K562 (cell line): ENCODE data around the gene NR1D1. TPM values are rescaled to one million over a fixed set of nuclear protein-coding genes. Genes with fewer than 3 reads are reported as not detected.

Experiments used
- ATAC-seq: fragments of 200-7000 bp; cut with Tn5 transposase; 3 replicates; pipeline ENCODE4 v1.9.1; 2020; ENCODE audit warnings: moderate library complexity
- BruUV-seq: library from RNA; stranded (reverse); fragments of 400-500 nt; replicated peaks from 2 replicates; lab custom pipeline; 2021; lab: Mats Ljungman, UMichigan
- CTCF ChIA-PET: fragments of 300-600 bp; formaldehyde crosslinking; extraction: SDS; loops from one replicate; lab custom pipeline; 2021; ENCODE audit warnings: low intra/inter-chr PET ratio; lab: Yijun Ruan, JAX
- POLR2A ChIA-PET: fragments of 300-600, 350-650 bp; sonication (Branson Sonifier 250); formaldehyde crosslinking; extraction: SDS; loops from one replicate; lab custom pipeline; 2021; ENCODE audit warnings: antibody characterized with exemption, inconsistent platforms; lab: Yijun Ruan, JAX
- DNase-seq, 4 experiments: peaks; one replicate each; pipeline versions ENCODE4 v3.0.0 to v3.0.0-alpha.2; 2011 to 2018; ENCODE audit warnings: low spot score in 3 of 4, mixed read lengths in 3 of 4; ENCODE audit errors: extremely low read depth in 1 of 4
- FAIRE-seq: peaks from 2 replicates; lab custom pipeline; 2011; peaks lifted over from hg19 to GRCh38; lab: Jason Lieb, UNC
- H2AFZ ChIP-seq: 2 replicates; pipeline ENCODE4 v1.6.0; 2011; ENCODE audit warnings: low read depth, low read length, control low read depth, inconsistent platforms
- H3K27ac ChIP-seq: fragments of 200-600 bp; 3 replicates; pipeline ENCODE4 v1.8.0; 2011; ENCODE audit warnings: low read depth, mild to moderate bottlenecking, control low read depth, inconsistent platforms, low read length, moderate library complexity, mixed read lengths; ENCODE audit errors: extremely low read depth
- H3K27me3 ChIP-seq, 2 experiments: fragments of 300-600 bp in 1 of 2; 2 replicates in 1 of 2; 3 replicates in 1 of 2; pipeline versions ENCODE4 v1.6.0 to v1.8.0; 2011; ENCODE audit warnings: inconsistent platforms in 2 of 2, low read length in 2 of 2, mild to moderate bottlenecking in 1 of 2, mixed read lengths in 1 of 2, moderate library complexity in 1 of 2; ENCODE audit not compliant: control insufficient read depth in 2 of 2, insufficient read depth in 2 of 2
- H3K36me3 ChIP-seq: fragments of 300-600 bp; 3 replicates; pipeline ENCODE4 v1.8.0; 2011; ENCODE audit warnings: mild to moderate bottlenecking, low read length, inconsistent platforms; ENCODE audit not compliant: control insufficient read depth, insufficient read depth
- H3K4me1 ChIP-seq, 2 experiments: fragments of 200-600 bp in 1 of 2; replicated peaks in 1 of 2; 2 replicates in 1 of 2; 3 replicates in 1 of 2; pipeline versions ENCODE4 v1.5.1 to v1.8.0; 2011; ENCODE audit warnings: inconsistent platforms in 2 of 2, low read length in 2 of 2, mild to moderate bottlenecking in 1 of 2, mixed read lengths in 1 of 2, moderate library complexity in 1 of 2; ENCODE audit not compliant: control insufficient read depth in 2 of 2, insufficient read depth in 2 of 2
- H3K4me2 ChIP-seq: 2 replicates; pipeline ENCODE4 v1.6.1; 2011; ENCODE audit warnings: low read length, control low read depth, inconsistent platforms, mixed read lengths; ENCODE audit not compliant: insufficient read depth
- H3K4me3 ChIP-seq: fragments of 200-600 bp; sonication (generic), shearing (Covaris generic); 2 replicates; pipeline ENCODE4 v1.5.1; 2016; ENCODE audit warnings: control low read depth, inconsistent platforms
- H3K79me2 ChIP-seq: fragments of 200-600 bp; 3 replicates; pipeline ENCODE4 v1.8.0; 2011; ENCODE audit warnings: low read length, inconsistent platforms; ENCODE audit not compliant: control insufficient read depth, insufficient read depth
- H3K9ac ChIP-seq, 2 experiments: 2 replicates each; pipeline versions ENCODE4 v1.6.0 to v1.6.1; 2011; ENCODE audit warnings: low read depth in 2 of 2, low read length in 2 of 2, control low read depth in 1 of 2, inconsistent platforms in 1 of 2, mild to moderate bottlenecking in 1 of 2, mixed read lengths in 1 of 2; ENCODE audit not compliant: insufficient read depth in 1 of 2
- H3K9me1 ChIP-seq: one replicate; pipeline ENCODE4 v1.6.0; 2011; ENCODE audit warnings: inconsistent platforms, mild to moderate bottlenecking, low read length, moderate library complexity; ENCODE audit not compliant: control insufficient read depth, insufficient read depth
- H3K9me3 ChIP-seq: replicated peaks from 2 replicates; pipeline ENCODE4 v1.5.1; 2011; ENCODE audit warnings: low read depth, low read length, inconsistent platforms; ENCODE audit not compliant: control insufficient read depth, insufficient read depth
- H4K20me1 ChIP-seq: replicated peaks from 2 replicates; pipeline ENCODE4 v1.6.1; 2011; ENCODE audit warnings: low read length, inconsistent platforms, mixed read lengths; ENCODE audit not compliant: control insufficient read depth, insufficient read depth
- C11orf30 ChIP-seq: fragments of 450-650 bp; IDR thresholded peaks from 2 replicates; pipeline ENCODE4 v1.6.1; 2016; ENCODE audit warnings: low read depth, mild to moderate bottlenecking
- CXXC5 ChIP-seq: fragments of 250-450 bp; sonication (Bioruptor Pico); IDR thresholded peaks from 2 replicates; pipeline ENCODE4 v1.8.0; 2022; ENCODE audit warnings: inconsistent platforms, mild to moderate bottlenecking, moderate library complexity
- FOXJ2 ChIP-seq: fragments of 200-800 bp; sonication (Bioruptor generic); IDR thresholded peaks from 2 replicates; pipeline ENCODE4 v1.6.1; 2016; ENCODE audit warnings: missing genetic modification characterization, missing compliant biosample characterization
- FOXP1 ChIP-seq: sonication (generic); formaldehyde crosslinking; IDR thresholded peaks from 2 replicates; pipeline ENCODE4 v1.8.0; 2022; ENCODE audit warnings: mild to moderate bottlenecking, missing genetic modification reagents
- HSF4 ChIP-seq: fragments of 250-450 bp; sonication (Bioruptor Pico); IDR thresholded peaks from 2 replicates; pipeline ENCODE4 v2.1.2; 2022; ENCODE audit warnings: mild to moderate bottlenecking, moderate library complexity, borderline replicate concordance
- MAZ ChIP-seq, 2 experiments: fragments of 450-650 bp in 1 of 2; sonication (generic) in 1 of 2; formaldehyde crosslinking; IDR thresholded peaks in 1 of 2; conservative IDR thresholded peaks in 1 of 2; 2 replicates each; pipeline versions ENCODE4 v1.4.0 to v1.5.0; 2020; ENCODE audit warnings: mild to moderate bottlenecking in 1 of 2, missing genetic modification reagents in 1 of 2
- ZNF12 ChIP-seq: sonication (generic); formaldehyde crosslinking; IDR thresholded peaks from 2 replicates; pipeline ENCODE4 v1.4.0; 2020; ENCODE audit warnings: mild to moderate bottlenecking, missing genetic modification reagents
- ZNF175 ChIP-seq: fragments of 200-800 bp; sonication (Bioruptor generic); IDR thresholded peaks from 2 replicates; pipeline ENCODE4 v1.6.1; 2016; ENCODE audit warnings: low read depth, mild to moderate bottlenecking, missing genetic modification characterization, missing compliant biosample characterization
- whole genome bisulfite sequencing: fragments of 100-300 bp; shearing (Covaris generic); methylation state at CpG from one replicate; pipeline ENCODE4 v1.1.6; 2016; ENCODE audit warnings: low coverage, mixed read lengths; ENCODE audit not compliant: insufficient coverage; ENCODE audit errors: missing lambda C conversion rate; 5-methylcytosine and 5-hydroxymethylcytosine counted together
- in situ Hi-C: fragments of 300-500 bp; cut with MboI; formaldehyde crosslinking; loops from 4 replicates; pipeline ENCODE4 v1.15.0; 2018; ENCODE audit warnings: inconsistent platforms, mixed read lengths
- intact Hi-C: fragments of 100-400 bp; cut with micrococcal nuclease; formaldehyde crosslinking; loops from 2 replicates; pipeline ENCODE4 v1.14.2; 2022
- polyA plus RNA-seq, 8 experiments: library from polyadenylated mRNA; depleted of rRNA in 4 of 8; stranded (reverse) in 5 of 8; unstranded in 3 of 8; fragments of >200 nt; fragmentation: Nextera tagmentation in 2 of 8; fragmentation: Illumina TruSeq in 1 of 8; extraction: Ambion mirVana in 2 of 8; extraction: Trizol in 1 of 8; gene quantifications; 2 replicates each; pipeline versions ENCODE4 v1.2.1 to v1.2.3, GENCODE V29; 2011 to 2014; ENCODE audit warnings: inconsistent platforms in 1 of 8, missing spikeins in 1 of 8
- total RNA-seq, 7 experiments: library from RNA; depleted of rRNA in 6 of 7; stranded (reverse); fragments of >200 nt in 6 of 7; fragmentation: Illumina TruSeq in 2 of 7; extraction: Trizol in 2 of 7; gene quantifications; 2 replicates each; pipeline versions ENCODE4 v1.2.1 to v1.2.3, GENCODE V29; 2011 to 2021; ENCODE audit warnings: low replicate concordance in 1 of 7
- TF ChIP-seq, protein P1 (sequence below): fragments of 200-800 bp; sonication (Bioruptor generic); IDR thresholded peaks from 2 replicates; pipeline ENCODE4 v1.6.1; 2017; ENCODE audit warnings: missing genetic modification characterization, missing compliant biosample characterization
- TF ChIP-seq, protein P2 (sequence below): fragments of 450-650 bp; IDR thresholded peaks from 2 replicates; pipeline ENCODE4 v1.6.1; 2016; ENCODE audit warnings: borderline replicate concordance
- TF ChIP-seq, protein P3 (sequence below): fragments of 250-450 bp; sonication (Bioruptor Pico); IDR thresholded peaks from 2 replicates; pipeline ENCODE4 v1.8.0; 2022; ENCODE audit warnings: inconsistent platforms
- TF ChIP-seq, protein P4 (sequence below): fragments of 450-650 bp; formaldehyde crosslinking; IDR thresholded peaks from 2 replicates; pipeline ENCODE4 v1.4.0; 2022; ENCODE audit warnings: missing genetic modification characterization

Gene NR1D1
- total and polyA plus RNA-seq, 9 of the 15 experiments (the other 6 are each of a cell fraction or from before 2014, with no cell fraction given) = 0.25 to 7.7 (median 0.65) TPM

DNA sequence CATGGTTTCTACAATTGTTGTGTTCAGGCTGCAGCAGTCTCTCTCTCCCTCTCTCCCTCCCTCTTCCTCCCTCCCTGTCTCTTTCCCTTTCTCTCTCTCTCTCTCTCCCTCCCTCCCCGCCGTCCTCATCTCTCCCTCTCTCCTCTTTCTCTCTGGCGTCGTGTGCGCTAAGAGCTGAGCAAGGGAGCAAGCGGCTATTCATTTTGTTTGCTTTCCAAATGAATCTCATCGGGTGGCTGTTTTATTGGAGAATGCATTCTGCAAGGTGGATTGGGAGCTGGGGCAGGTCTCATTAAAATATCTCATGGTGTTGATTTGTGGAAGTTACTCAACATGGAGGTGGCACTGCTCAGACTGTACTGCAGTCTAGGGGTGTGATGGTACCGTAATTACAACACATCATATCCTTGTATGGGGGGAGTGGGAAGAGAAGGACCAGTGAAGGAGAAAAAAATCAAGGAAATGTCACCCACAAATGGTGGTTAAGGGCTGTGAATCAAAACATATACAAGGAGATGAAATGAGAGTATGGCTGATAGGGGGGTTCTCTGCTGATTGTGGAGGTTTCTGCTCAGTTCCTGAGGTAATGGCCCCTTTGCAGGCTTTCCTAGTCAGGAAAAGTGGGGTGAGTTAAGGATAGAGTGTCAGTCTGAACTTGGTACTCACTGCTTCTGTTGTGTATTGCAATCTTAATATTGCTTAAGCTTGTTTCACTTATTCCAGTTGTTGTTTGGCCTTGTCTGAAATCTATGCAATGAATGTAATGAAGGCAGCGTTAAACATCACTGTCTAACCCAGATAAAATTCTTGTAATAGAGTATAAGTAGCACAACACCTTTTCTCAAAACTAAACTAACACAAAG, 24.1 kb upstream of the NR1D1 start:
- Histone ChIP-seq H3K9me3 (no peaks in the 10 kb centered on the region), H3K36me3 (peaks cover 48% of the 10 kb centered on the region), H3K9ac (peak overlapping the region; percentile 67 to 73), H3K4me1 (peaks cover 15 to 20% of the 10 kb centered on the region in 2 experiments; a peak in 4 of 5 replicates), H4K20me1 (no peaks in the 10 kb centered on the region; the same call in 1 of the 2 replicates), H3K4me2 (peak overlapping the region; percentile 89), H3K79me2 (peaks cover 72% of the 10 kb centered on the region), H3K27ac (no peak overlapping the region), H3K9me1 (no peaks in the 10 kb centered on the region), H3K4me3 (peak overlapping the region; percentile 81), H3K27me3 (no peaks in the 10 kb centered on the region), H2AFZ (no peak overlapping the region)
- in situ Hi-C loops (no loop called here), intact Hi-C loops (no loop called here)
- DNase-seq = peak in 1 of 4 experiments; percentile 41
- CTCF ChIA-PET = interaction anchor here (0.6 kb wide), 1 partner anchor 161 kb away, joined by 3 read pairs; no protein-coding TSS in a partner anchor
- peak; percentile 17; the same call in 2 of the 3 replicates for ATAC-seq
- FAIRE-seq = peak; percentile 51
- WGBS = 7% methylated on average over 9 of the region's 9 CpGs
- no TSS peak for BruUV-seq
- POLR2A ChIA-PET = interaction anchor here (0.6 to 5.4 kb wide), 13 partner anchors 9 to 360 kb away, joined by 3 to 57 read pairs (median 4); partner anchors contain the start of genes CASC3 and PSMD3
- peak in 1 of 2 experiments; percentile 67; a peak in 3 of 4 replicates for TF ChIP-seq MAZ (CRISPR knock-in tag; conservative IDR thresholded peaks at IDR 0.05 in 1 of 2, IDR thresholded peaks at IDR 0.05 in 1 of 2)
- TF ChIP-seq HSF4 (CRISPR knock-in tag) = no peak
- no peak for TF ChIP-seq ZNF175
- no peak for TF ChIP-seq FOXJ2 (tag)
- no peak for TF ChIP-seq ZNF12
- TF ChIP-seq C11orf30 = no peak
- TF ChIP-seq, protein P1, sequence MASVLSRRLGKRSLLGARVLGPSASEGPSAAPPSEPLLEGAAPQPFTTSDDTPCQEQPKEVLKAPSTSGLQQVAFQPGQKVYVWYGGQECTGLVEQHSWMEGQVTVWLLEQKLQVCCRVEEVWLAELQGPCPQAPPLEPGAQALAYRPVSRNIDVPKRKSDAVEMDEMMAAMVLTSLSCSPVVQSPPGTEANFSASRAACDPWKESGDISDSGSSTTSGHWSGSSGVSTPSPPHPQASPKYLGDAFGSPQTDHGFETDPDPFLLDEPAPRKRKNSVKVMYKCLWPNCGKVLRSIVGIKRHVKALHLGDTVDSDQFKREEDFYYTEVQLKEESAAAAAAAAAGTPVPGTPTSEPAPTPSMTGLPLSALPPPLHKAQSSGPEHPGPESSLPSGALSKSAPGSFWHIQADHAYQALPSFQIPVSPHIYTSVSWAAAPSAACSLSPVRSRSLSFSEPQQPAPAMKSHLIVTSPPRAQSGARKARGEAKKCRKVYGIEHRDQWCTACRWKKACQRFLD (CRISPR knock-in tag) = 0 out of 2 replicates have a peak, but pooled peaks have one; percentile 35
- TF ChIP-seq FOXP1 = no peak
- TF ChIP-seq, protein P2, sequence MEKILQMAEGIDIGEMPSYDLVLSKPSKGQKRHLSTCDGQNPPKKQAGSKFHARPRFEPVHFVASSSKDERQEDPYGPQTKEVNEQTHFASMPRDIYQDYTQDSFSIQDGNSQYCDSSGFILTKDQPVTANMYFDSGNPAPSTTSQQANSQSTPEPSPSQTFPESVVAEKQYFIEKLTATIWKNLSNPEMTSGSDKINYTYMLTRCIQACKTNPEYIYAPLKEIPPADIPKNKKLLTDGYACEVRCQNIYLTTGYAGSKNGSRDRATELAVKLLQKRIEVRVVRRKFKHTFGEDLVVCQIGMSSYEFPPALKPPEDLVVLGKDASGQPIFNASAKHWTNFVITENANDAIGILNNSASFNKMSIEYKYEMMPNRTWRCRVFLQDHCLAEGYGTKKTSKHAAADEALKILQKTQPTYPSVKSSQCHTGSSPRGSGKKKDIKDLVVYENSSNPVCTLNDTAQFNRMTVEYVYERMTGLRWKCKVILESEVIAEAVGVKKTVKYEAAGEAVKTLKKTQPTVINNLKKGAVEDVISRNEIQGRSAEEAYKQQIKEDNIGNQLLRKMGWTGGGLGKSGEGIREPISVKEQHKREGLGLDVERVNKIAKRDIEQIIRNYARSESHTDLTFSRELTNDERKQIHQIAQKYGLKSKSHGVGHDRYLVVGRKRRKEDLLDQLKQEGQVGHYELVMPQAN = 0 out of 2 replicates have a peak, but pooled peaks have one; percentile 44
- 0 out of 2 replicates have a peak, but pooled peaks have one; percentile 11 for TF ChIP-seq CXXC5
- TF ChIP-seq, protein P3, sequence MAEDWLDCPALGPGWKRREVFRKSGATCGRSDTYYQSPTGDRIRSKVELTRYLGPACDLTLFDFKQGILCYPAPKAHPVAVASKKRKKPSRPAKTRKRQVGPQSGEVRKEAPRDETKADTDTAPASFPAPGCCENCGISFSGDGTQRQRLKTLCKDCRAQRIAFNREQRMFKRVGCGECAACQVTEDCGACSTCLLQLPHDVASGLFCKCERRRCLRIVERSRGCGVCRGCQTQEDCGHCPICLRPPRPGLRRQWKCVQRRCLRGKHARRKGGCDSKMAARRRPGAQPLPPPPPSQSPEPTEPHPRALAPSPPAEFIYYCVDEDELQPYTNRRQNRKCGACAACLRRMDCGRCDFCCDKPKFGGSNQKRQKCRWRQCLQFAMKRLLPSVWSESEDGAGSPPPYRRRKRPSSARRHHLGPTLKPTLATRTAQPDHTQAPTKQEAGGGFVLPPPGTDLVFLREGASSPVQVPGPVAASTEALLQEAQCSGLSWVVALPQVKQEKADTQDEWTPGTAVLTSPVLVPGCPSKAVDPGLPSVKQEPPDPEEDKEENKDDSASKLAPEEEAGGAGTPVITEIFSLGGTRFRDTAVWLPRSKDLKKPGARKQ = no peak
- TF ChIP-seq, protein P4, sequence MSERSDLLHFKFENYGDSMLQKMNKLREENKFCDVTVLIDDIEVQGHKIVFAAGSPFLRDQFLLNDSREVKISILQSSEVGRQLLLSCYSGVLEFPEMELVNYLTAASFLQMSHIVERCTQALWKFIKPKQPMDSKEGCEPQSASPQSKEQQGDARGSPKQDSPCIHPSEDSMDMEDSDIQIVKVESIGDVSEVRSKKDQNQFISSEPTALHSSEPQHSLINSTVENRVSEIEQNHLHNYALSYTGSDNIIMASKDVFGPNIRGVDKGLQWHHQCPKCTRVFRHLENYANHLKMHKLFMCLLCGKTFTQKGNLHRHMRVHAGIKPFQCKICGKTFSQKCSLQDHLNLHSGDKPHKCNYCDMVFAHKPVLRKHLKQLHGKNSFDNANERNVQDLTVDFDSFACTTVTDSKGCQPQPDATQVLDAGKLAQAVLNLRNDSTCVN (CRISPR knock-in tag) = no peak
